ENCODE results near the gene NGRN.

Gene NGRN, protein sequence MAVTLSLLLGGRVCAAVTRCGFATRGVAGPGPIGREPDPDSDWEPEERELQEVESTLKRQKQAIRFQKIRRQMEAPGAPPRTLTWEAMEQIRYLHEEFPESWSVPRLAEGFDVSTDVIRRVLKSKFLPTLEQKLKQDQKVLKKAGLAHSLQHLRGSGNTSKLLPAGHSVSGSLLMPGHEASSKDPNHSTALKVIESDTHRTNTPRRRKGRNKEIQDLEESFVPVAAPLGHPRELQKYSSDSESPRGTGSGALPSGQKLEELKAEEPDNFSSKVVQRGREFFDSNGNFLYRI

DNA sequence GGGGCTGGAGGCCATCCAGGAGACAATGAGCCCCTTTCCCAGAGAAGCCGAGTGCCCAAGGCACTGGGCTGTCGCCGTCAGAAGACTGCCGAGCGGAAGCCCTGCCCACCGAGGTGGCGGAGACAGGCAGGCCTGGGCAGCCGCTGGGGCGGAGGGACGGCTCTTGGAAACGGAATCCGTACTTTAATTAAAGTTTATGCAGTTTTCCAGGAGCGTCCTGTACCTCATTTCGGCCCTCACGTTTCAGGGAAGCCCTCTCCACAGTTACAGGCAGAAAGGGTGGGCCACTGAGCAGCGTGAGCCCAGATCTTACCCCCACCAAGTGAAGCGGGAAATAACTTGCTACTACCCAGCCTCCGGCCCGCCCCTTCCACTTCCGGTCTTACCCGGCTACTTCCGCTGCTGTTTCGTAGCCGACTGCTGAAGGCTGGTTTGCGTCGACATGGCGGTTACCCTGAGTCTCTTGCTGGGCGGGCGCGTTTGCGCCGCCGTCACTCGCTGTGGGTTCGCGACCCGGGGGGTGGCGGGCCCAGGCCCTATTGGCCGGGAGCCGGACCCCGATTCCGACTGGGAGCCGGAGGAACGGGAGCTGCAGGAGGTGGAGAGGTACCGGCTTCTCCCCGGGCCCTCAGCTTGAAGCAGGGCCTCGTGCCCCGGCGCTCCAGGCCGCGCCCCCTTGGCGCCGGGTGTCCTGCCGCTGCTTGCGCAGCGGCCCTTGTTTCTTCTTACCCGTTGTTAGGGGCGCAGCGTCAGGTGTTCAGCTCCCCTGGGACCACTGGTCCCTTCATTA, at the start of gene NGRN:
TSS of gene NGRN (plus strand) at position 402 of the 790 bp plus-strand sequence. CDS start at position 443, 41 bp downstream.
- DNase-seq (ENCODE audit: low read depth): peak; percentile 88

DNA sequence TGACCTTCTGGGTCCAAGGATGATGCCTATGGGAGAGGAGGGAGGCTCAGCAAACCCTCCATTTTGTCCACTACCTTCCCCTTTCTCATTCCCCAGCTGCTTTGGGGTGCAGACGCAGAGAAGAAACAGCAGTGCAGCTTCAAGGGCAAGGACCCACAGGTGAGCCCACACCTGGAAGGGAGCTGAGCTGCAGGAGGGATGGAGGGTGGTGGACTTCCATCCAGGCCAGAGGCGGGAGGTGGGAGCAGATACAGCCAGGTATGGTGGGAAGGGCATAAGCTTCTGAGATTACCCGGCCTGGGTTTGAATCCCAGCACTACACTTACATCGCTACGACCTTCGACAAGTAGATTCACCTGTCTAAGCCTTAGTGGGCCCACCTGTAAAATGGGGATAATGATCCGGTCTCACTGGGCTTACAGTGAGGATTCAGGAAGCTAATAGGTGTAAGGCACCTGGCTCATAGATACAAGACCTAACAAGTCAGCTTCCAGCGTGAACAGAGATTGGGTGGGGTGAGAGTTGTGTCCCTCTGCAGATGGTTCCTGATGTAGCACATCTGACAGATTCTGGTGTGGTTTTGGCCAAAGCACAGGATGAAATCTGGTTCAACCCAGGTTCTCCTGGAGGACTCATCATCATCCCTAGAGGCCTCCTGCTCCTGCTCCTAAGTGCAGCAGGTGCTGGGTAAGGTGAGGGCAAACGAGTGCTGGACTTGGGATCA, 47.6 kb upstream of the NGRN start:
- DNase-seq (ENCODE audit: low read depth): no peak

DNA sequence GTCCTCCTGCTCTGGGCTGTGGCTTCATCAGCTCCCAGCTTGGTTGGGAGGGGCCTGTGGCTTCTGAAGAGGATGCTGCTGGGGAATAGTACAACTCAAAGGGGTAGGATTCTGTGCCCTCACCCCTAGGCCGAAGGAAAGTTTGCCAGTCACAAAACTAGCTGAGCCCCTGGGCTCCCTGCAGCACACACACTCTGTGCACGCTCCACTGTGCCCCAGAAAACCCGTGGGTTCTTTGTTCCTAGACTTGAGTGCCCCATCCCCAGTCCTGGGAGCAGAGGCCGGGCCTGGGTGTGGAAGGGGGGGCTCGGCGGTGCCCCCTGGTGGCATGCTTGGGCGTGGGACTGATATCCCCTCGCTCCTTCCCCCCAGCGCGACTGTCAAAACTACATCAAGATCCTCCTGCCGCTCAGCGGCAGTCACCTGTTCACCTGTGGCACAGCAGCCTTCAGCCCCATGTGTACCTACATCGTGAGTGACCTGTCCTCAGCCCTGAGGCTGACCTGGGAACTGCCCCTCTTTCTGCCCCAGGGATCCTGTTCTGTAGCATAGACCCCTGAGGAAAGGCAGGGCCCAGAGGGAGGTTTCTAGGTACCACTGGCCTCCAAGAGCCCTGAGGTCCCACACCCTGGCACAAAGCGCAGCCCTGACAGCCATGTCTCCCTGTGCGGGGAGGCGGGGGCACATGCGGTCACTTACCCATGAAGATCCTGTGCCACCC, 45.9 kb upstream of the NGRN start:
- no peak for DNase-seq (ENCODE audit: low read depth)

DNA sequence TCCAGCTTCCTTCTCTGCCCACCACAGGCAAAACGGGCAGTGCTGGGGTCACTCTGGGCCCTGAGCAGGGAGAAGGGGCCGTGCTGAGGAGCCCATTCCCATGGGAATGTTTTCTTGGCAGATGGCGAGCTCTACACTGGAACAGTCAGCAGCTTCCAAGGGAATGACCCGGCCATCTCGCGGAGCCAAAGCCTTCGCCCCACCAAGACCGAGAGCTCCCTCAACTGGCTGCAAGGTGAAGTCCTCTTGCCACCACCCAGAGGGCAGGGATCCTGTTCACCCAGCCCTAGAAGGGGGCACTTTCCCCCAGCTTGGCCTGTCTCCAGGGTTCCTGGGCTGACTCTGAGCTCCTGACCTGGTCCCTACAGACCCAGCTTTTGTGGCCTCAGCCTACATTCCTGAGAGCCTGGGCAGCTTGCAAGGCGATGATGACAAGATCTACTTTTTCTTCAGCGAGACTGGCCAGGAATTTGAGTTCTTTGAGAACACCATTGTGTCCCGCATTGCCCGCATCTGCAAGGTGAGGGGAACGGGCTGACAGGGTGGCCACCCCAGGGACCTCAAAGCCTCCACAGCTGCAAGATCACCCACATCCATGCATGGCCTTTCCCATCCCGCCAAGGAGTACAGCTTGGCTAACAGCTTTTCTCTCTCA, 44.1 kb upstream of the NGRN start:
- DNase-seq (ENCODE audit: low read depth): peak; percentile 60

DNA sequence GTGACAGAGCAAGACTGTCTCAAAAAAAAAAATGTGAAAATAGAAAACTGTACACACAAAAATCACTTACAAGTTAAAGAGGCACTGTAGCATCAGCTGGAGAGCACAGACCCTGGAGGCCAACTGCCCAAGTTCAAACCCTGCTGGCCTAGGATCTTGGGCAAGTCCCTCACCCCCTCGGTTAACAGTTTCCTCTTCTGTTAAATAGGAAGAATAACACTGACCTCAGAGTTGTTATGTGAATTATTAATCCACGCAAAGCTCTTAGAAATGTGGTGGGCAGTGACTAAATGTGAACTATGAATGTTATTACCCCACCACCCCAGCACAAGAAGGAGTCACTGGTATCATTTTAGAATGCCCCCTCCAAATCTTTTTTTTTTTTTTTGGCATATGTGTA, 42.9 kb upstream of the NGRN start:
- DNase-seq (ENCODE audit: low read depth): no peak

DNA sequence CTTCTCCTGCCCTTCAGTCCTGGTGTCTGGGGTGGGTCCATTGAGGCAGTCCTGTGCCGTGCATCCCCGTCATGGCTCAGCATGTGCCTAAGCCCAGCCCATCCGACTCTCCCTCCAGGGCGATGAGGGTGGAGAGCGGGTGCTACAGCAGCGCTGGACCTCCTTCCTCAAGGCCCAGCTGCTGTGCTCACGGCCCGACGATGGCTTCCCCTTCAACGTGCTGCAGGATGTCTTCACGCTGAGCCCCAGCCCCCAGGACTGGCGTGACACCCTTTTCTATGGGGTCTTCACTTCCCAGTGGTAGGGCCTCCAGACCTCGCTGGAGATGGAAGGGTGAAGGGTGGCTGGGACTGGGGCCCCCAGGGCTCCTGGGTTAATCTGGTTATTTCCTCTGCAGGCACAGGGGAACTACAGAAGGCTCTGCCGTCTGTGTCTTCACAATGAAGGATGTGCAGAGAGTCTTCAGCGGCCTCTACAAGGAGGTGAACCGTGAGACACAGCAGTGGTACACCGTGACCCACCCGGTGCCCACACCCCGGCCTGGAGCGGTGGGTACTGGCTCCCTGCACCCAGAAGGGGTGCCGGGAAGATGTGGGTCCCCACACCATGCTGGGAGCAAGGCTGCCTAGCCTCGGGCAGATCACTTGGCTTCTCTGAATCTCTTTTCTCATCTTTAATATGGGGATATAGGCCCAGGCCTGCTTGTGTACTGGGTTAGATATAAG, 41.9 kb upstream of the NGRN start:
- no peak for DNase-seq (ENCODE audit: low read depth)

DNA sequence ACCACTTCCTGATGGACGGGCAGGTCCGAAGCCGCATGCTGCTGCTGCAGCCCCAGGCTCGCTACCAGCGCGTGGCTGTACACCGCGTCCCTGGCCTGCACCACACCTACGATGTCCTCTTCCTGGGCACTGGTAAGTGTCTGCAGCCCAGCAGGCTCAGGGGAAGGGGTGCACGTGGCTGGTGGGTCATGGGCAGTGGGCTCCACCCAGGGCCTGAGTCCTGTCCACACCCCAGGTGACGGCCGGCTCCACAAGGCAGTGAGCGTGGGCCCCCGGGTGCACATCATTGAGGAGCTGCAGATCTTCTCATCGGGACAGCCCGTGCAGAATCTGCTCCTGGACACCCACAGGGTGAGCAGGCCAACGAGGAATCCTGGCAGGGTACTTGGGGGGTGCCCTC, 40.4 kb upstream of the NGRN start:
- DNase-seq (ENCODE audit: low read depth): no peak

DNA sequence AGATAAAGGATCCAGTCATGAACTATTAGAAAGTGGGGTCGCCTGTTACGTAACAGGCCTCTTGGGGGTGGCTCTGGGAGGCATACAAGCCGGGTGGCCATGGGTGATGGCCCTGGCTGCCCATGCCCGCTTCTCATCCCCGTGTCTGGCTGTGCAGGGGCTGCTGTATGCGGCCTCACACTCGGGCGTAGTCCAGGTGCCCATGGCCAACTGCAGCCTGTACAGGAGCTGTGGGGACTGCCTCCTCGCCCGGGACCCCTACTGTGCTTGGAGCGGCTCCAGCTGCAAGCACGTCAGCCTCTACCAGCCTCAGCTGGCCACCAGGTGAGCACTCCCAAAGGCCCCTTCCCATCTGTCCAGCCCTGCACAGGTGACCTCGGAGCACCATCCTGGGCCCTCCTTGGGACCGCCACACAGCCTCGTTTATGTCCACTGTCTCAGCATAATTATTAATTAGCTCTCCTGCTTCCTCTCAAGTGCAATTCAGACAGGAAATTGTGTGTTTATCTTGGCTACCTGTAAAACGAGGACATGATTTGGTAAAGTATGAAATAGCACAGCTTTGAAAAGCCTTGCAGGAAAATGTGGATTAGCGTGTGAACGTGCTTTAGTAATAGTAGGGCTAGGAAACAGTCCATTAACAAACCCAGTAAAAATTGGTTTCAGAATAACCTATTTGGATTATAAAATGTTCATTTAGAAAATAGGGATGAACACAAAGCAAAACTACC, 39.8 kb upstream of the NGRN start:
- no peak for DNase-seq (ENCODE audit: low read depth)

DNA sequence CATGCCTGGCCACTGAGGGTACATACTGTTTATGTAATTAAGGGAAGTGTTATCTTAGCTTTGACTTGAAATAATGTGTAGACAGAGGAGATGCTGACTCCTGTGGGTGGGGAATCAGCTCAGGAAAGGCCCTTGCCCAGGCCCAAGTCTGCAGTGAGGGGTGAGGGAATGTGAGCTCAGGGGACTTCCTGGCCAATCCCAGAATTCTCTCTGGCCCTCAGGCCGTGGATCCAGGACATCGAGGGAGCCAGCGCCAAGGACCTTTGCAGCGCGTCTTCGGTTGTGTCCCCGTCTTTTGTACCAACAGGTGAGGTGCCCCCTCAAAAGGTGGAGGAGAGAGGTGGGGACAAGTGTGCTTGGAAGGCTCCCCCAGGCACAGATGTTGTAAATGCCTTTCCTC, 38.1 kb upstream of the NGRN start:
- no peak for DNase-seq (ENCODE audit: low read depth)

DNA sequence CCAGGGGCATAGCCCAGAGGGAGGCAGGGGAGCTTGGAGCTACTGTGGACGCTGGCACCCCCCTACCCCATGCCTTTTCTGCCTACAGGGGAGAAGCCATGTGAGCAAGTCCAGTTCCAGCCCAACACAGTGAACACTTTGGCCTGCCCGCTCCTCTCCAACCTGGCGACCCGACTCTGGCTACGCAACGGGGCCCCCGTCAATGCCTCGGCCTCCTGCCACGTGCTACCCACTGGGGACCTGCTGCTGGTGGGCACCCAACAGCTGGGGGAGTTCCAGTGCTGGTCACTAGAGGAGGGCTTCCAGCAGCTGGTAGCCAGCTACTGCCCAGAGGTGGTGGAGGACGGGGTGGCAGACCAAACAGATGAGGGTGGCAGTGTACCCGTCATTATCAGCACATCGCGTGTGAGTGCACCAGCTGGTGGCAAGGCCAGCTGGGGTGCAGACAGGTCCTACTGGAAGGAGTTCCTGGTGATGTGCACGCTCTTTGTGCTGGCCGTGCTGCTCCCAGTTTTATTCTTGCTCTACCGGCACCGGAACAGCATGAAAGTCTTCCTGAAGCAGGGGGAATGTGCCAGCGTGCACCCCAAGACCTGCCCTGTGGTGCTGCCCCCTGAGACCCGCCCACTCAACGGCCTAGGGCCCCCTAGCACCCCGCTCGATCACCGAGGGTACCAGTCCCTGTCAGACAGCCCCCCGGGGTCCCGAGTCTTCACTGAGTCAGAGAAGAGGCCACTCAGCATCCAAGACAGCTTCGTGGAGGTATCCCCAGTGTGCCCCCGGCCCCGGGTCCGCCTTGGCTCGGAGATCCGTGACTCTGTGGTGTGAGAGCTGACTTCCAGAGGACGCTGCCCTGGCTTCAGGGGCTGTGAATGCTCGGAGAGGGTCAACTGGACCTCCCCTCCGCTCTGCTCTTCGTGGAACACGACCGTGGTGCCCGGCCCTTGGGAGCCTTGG, 37.4 kb upstream of the NGRN start:
- no peak for DNase-seq (ENCODE audit: low read depth)

DNA sequence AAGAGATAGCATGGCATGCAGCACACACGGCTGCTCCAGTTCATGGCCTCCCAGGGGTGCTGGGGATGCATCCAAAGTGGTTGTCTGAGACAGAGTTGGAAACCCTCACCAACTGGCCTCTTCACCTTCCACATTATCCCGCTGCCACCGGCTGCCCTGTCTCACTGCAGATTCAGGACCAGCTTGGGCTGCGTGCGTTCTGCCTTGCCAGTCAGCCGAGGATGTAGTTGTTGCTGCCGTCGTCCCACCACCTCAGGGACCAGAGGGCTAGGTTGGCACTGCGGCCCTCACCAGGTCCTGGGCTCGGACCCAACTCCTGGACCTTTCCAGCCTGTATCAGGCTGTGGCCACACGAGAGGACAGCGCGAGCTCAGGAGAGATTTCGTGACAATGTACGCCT, 36.5 kb upstream of the NGRN start:
- no peak for DNase-seq (ENCODE audit: low read depth)

DNA sequence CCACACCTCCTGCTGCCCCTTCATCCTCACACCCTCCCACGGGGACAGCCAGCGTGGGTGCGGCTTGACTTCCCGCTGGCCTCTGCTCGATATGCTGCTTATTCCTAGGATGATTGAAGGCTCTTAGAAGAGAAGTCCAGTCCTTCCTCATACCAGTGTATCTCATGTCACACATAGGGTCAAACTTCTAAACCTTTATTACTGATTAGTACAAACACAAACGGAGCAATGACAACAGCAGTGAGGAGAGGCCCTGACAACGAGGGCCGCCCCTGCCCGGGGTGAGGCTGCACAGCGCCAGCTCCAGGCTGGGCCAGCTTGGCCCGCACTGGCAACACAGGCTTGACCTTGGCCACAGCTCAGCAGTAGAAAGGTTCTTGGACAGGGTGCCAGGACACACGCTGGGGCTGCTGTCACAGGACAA, 35.4 kb upstream of the NGRN start:
- DNase-seq (ENCODE audit: low read depth): no peak

DNA sequence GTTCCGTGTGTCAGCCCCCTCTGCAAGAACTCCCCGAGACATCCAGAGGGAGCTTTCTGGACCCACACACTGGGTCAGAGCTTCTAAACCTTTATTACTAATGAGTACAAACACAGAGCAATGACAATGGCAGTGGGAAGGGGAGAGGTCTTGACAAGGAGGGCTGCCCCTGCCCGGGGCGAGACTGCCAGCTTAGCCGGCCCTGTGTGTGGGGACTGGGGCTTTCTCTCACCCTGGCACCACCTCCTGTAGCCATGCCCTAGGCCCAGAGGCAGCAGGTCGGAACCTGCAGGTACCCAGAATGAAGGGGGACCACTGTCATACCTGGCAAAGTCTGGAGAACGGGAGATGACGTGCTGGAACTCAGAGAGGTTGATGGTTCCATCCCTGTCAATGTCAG, 34.9 kb upstream of the NGRN start:
- no peak for DNase-seq (ENCODE audit: low read depth)

DNA sequence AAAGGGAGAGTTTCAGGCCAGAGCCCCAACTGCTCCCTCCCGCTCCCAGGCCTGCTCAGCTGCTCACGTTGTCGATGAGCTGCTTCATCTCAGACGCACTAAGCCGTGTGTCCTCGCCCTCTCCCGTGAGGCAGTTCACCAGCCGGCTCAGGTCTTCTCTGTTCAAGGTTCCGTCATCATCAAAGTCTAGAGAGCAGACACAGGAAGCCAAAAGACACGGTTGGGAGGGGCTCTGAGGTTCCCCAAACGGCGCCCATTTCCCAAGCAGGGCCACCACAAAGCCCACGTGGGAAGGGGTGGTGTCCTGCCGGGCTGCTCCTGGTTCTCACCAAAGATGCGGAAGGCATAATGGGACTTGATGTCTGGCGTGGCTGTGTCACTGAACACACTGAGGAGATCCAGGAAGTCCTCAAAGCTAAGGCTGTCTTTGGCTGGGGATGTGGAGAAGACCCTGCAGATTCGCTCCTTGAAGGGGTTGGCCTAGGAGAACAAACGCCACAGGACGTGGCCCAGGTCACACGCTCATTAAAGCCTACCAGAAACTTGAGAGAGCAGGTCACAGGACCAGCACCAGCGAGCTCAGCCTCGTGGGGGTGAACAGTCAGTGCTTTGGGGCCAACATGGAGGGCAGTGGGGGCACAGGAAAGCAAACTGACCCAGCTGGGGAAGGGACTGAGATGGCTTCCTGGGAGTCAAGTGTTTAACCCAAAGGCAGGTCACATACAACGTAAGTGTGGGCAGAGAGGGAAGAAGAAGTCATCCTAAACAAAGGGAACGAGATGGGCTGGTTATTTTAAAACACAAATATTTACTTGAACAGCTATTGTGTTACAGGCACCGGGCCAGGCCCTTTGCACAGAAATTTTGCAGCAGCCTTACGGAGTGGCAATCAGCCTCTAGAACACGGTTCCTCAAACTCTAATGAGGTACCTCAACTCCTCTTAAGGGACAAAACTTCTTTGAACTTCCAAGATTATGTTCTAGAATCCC, 34.1 kb upstream of the NGRN start:
- no peak for DNase-seq (ENCODE audit: low read depth)

DNA sequence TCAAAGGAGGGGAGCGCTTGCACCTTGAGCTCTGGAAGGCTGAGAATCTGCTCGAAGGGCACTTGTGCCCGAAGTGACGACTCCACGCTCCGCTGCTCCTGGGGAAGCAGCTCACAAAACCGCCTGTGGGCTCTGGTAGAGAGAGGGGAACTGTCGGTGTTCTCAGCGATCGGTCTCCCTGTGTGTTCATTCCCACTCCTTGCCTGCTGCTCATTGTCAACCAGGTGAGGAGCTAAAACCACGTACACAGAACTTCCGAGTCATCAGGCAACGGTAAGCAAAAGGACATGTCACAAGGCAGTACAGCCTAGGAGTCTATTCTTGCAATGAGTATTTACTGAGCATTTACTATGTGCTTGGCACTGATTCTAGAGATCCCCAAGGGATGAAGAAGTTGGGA, 33.3 kb upstream of the NGRN start:
- DNase-seq (ENCODE audit: low read depth): no peak

DNA sequence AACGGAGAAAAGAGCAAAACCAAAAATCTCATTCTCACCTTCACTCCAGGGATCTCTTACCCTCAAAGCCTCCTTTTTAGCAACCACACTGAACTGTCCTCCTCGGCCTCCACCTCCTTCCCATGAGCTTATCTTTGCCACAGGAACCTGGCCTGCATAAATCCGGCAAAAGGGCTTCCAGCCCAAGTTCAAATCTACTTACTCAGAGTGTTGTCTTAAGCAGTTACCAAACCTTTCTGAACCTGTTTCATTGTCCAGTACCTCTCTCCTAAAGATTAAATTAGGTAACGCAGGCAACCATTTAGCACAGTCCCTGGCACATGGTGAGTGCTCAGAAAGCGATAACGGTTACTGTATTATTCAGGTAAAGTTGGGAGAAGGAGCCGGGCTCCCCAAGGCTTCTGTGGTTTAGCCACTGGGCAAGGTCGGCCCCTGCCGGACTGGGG, 32.5 kb upstream of the NGRN start:
- DNase-seq (ENCODE audit: low read depth): no peak

DNA sequence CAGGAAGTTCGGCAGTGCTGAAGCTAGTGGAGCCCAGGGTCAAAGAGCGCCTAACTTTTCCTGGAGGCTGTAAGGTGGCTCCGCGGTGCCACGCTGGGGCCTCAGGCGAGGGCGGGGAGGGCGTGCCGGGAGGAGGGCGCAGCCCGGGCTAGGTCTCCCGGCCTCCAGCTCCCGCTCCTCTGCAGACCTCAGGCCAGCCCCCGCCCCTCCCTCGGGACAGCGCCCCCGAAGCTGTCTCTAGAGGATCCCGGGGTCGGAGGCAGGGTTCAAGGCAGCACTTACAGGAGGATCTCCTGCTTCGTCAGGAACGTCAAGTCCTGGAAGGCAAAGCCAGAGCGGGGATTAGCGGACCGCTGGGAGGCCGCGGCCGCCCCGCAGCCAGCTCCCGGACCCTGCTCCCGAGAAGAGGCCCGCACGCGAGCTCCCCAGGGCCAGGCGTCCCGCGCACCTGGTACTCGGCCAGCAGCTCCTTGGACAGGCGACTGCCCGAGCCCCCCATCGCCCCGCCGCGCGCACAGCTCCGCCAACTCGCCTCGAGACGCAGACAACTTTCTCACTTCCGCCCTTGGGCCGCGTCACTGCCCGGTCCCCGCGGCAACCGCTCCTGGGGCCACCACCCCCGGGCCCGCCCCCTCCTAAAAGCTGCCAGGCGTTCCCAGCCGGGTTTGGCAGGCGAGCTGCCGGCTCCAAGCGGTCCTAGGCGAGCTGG, 31.9 kb upstream of the NGRN start, which contains the start of gene CIB1:
TSS of gene CIB1 (minus strand) at position 555 of the 709 bp plus-strand sequence. CDS start at position 499, 56 bp downstream.
- peak; percentile 92 for DNase-seq (ENCODE audit: low read depth)

Measured in HS-27A (cell line).